Kidney (tissue), 14 donors: ENCODE results near the gene ZKSCAN7. TPM values are rescaled to one million over a fixed set of nuclear protein-coding genes. Genes with fewer than 3 reads are reported as not detected.
"Not testable (repeated sequence)": the region's sequence is repeated elsewhere in the genome, so short reads cannot be mapped to it uniquely, and the experiment has no call there.

Source experiments
- DNase-seq, 5 donors: peaks; one replicate each; pipeline ENCODE4 v3.0.0-alpha.2; 2013 to 2020
- FAIRE-seq: peaks from 2 replicates; lab custom pipeline; 2012; peaks lifted over from hg19 to GRCh38; lab: Jason Lieb, UNC
- H3K27ac ChIP-seq, 2 donors: one replicate each; pipeline ENCODE4 v1.7.0; 2013; ENCODE audit warnings: low read depth in 2 of 2, low read length in 2 of 2, inconsistent platforms in 1 of 2
- H3K27me3 ChIP-seq: one replicate; pipeline ENCODE4 v1.7.1; 2013; ENCODE audit warnings: low read length, inconsistent platforms; ENCODE audit not compliant: control insufficient read depth, insufficient read depth
- H3K36me3 ChIP-seq, 3 donors: one replicate each; pipeline versions ENCODE4 v1.7.0 to v1.7.1; 2013; ENCODE audit warnings: low read length in 3 of 3, control low read depth in 1 of 3, inconsistent platforms in 1 of 3; ENCODE audit not compliant: insufficient read depth in 3 of 3, control insufficient read depth in 2 of 3
- H3K4me1 ChIP-seq, 3 donors: one replicate each; pipeline versions ENCODE4 v1.7.0 to v1.7.1; 2013; ENCODE audit warnings: low read length in 3 of 3, inconsistent platforms in 1 of 3, low read depth in 1 of 3; ENCODE audit not compliant: control insufficient read depth in 2 of 3, insufficient read depth in 2 of 3
- H3K4me3 ChIP-seq, 3 donors: one replicate each; pipeline versions ENCODE4 v1.7.0 to v1.8.1; 2013; ENCODE audit warnings: low read length in 3 of 3, control low read depth in 1 of 3, inconsistent platforms in 1 of 3
- H3K9ac ChIP-seq, 3 donors: one replicate each; pipeline versions ENCODE4 v1.7.0 to v1.7.1; 2013; ENCODE audit warnings: low read length in 3 of 3, control low read depth in 1 of 3, inconsistent platforms in 1 of 3
- H3K9me3 ChIP-seq, 3 donors: one replicate each; pipeline versions ENCODE4 v1.7.0 to v1.7.1; 2013; ENCODE audit warnings: low read length in 3 of 3, control low read depth in 1 of 3, inconsistent platforms in 1 of 3; ENCODE audit not compliant: control insufficient read depth in 2 of 3, insufficient read depth in 1 of 3
- CTCF ChIP-seq: IDR thresholded peaks from 3 replicates; pipeline ENCODE4 v1.5.1; 2012; ENCODE audit warnings: mild to moderate bottlenecking, moderate library complexity, borderline replicate concordance; ENCODE audit not compliant: insufficient read depth; ENCODE audit errors: extremely low read depth
- intact Hi-C: fragments of 100-400 bp; cut with DNase I; formaldehyde crosslinking; loops from one replicate; pipeline ENCODE4 v1.11.1; 2022
- polyA plus RNA-seq: library from polyadenylated mRNA; stranded (reverse); fragments of 350-450 nt; fragmentation: Illumina TruSeq; extraction: RNeasy Lipid Tissue Mini Kit (QIAGEN cat#74804); gene quantifications from one replicate; pipeline ENCODE4 v1.2.3, GENCODE V29; 2014; ENCODE audit warnings: low read depth, low replicate concordance; ENCODE audit not compliant: insufficient read depth
- total RNA-seq: library from RNA; stranded (reverse); fragmentation: NEBNext Ultra II Directional; extraction: Animal tissue kit (Norgen Biotek cat#: 25700); gene quantifications from one replicate; pipeline ENCODE4 v1.2.1, GENCODE V29; 2021
- donor health status: control.
- donor health status: control.
- donor health status: control.
- donor health status: control.
- donor health status: control.
- donor health status: DM: yes; HTN: yes; CAD: no.
- donor health status: Normal renal cell carcinoma (clear cell type).

ZKSCAN7 gene
- total and polyA plus RNA-seq, 2 donors from 2014 or later: 2.2 to 7.9 TPM

DNA sequence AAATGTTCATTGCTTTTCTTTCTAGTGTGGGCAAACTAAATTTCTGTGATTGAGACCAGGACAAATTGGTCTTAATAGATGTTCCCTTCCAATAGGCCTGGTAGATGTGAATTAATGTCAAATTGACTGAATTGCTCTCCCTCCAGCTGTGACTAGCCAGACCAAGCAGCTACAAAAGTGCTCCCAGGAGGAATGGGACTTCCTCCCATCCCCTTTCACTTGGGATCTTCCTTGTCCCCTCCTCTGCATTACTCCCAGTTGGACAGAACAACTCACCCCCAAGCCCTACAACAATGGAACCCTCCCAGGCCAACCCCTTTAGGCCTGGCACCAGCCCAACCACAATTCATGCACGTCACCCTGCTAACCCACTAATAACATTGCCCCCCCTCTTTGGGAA is 19.6 kb upstream of the ZKSCAN7 start:
- TF ChIP-seq CTCF: no peak
- Histone ChIP-seq H3K36me3 (no peaks in the 10 kb centered on the region), H3K4me3 (no peak overlapping the region), H3K27ac (no peak overlapping the region), H3K4me1 (no peaks in the 10 kb centered on the region), H3K9ac (no peak overlapping the region), H3K27me3 (no peaks in the 10 kb centered on the region), H3K9me3 (no peaks in the 10 kb centered on the region)
- FAIRE-seq (no peak), DNase-seq (no peak)
- intact Hi-C loops: no loop called here

DNA sequence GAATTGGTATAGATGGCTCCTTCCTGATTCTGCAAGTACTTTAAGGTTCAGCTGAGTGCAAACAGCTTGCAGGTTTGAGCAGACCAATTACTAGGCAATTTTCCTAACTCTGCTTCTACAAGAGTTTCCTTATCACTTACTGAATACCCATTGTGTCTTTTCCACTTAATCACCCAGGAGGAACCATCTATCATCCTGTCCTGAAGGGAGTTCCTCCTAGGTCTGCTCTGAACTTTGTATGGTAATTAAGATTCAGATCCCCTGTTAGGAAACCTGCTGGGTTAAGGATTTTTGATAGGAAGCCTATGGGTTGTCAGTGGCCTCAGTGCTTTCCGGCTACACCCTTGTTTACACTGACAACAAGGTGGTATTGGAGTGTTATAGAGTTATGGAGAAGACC is 10.2 kb upstream of the ZKSCAN7 start:
- FAIRE-seq, intact Hi-C loops: not testable (repeated sequence)

DNA sequence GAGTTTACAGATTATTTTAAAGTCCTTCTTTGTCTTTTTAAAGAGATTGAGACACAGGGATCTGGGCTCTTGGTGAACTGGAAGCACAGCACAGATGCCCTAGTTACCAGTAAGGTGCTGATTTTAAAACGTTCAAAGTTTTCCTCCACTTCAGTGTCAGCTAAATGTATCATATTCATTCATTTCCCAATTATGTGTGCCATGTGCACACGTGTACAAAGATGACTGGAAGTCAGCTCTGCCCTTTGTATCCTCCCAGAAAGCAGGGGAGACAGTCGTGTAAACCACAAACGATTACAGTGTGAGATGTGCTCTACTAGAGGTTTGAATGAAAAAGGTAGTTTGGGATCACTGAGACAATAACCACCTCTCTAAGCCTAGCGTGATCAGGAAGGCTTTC is 730 bp downstream of the ZKSCAN7 start:
- Histone ChIP-seq H3K27me3 (peaks cover 3% of the 10 kb centered on the region), H3K9ac (peak overlapping the region; percentile 74 to 77 (median 75)), H3K4me1 (peaks cover 0 to 6% (median 5%) of the 10 kb centered on the region in 3 donors), H3K27ac (no peak overlapping the region), H3K9me3 (no peaks in the 10 kb centered on the region), H3K36me3 (peaks cover 0 to 8% (median 1%) of the 10 kb centered on the region in 3 donors), H3K4me3 (peak overlapping the region; percentile 96)
- DNase-seq (peak in 2 of 5 donors; percentile 12 to 13), FAIRE-seq (no peak)
- TF ChIP-seq CTCF: no peak
- intact Hi-C loops: no loop called here

More for the DNA sequence above, 10.2 kb upstream of the ZKSCAN7 start:
- not testable (repeated sequence) for H3K4me1 ChIP-seq, H3K4me3 ChIP-seq, DNase-seq, H3K36me3 ChIP-seq, H3K27ac ChIP-seq, H3K9ac ChIP-seq, H3K9me3 ChIP-seq, H3K27me3 ChIP-seq

DNA sequence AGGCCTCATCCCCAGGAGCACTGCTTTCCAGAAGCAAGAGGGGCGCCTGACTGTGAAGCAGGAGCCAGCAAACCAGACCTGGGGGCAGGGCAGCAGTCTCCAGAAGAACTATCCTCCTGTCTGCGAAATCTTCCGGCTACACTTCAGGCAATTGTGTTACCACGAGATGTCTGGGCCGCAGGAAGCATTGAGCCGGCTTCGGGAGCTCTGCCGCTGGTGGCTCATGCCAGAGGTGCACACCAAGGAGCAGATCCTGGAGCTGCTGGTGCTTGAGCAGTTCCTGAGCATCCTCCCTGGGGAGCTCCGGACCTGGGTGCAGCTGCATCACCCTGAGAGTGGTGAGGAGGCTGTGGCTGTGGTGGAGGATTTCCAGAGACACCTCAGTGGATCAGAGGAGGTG is 2.1 kb downstream of the ZKSCAN7 start:
- Histone ChIP-seq H3K9ac (no peak overlapping the region), H3K27ac (no peak overlapping the region), H3K4me3 (no peak overlapping the region), H3K4me1 (peaks cover 0 to 6% (median 5%) of the 10 kb centered on the region in 3 donors), H3K9me3 (peaks cover 0 to 2% (median 0%) of the 10 kb centered on the region in 3 donors), H3K36me3 (peaks cover 0 to 8% (median 2%) of the 10 kb centered on the region in 3 donors), H3K27me3 (no peaks in the 10 kb centered on the region)
- DNase-seq: no peak
- FAIRE-seq: no peak
- no peak for TF ChIP-seq CTCF
- intact Hi-C loops: no loop called here
